Right lobe of liver (tissue), 4 donors: ENCODE results near the gene KIF5C.

Experiments used
- CTCF ChIP-seq, 4 donors: fragments of 200-600 bp in 3 of 4; fragments of 450-650 bp in 1 of 4; IDR thresholded peaks; one replicate each; pipeline versions ENCODE4 v1.5.1 to v1.8.0; 2016 to 2022; ENCODE audit warnings: antibody characterized with exemption in 4 of 4, mild to moderate bottlenecking in 2 of 4
- POLR2A ChIP-seq: fragments of 450-650 bp; IDR thresholded peaks from one replicate; pipeline ENCODE4 v1.6.1; 2017; ENCODE audit warnings: antibody characterized with exemption, mild to moderate bottlenecking
- donor health status: DM: no; HTN: no; CAD: no.
- donor health status: DM: no; HTN: no; CAD: no.
- donor health status: DM: no; HTN: yes; CAD: no.

GRCh38 chr2:148922776-148923475 is 47.9 kb downstream of the KIF5C start:
- TF ChIP-seq CTCF (IDR thresholded peaks at IDR 0.05) (no peak), POLR2A (no peak)
